ENCODE data around the gene DOCK1.
"Not testable (repeated sequence)": the region's sequence is repeated elsewhere in the genome, so short reads cannot be mapped to it uniquely, and the experiment has no call there.

DOCK1 gene

GRCh38 chr10:126904818-126905701, at the start of gene DOCK1:
TSS of gene DOCK1 (plus strand) at chr10:126905428. CDS start at chr10:126905518, 90 bp downstream.
- no peak for DNase-seq

- no peak for DNase-seq
These were observed 47.9 kb upstream of the DOCK1 start for GRCh38 chr10:126857178-126857806.

GRCh38 chr10:126867567-126868365, 37.5 kb upstream of the DOCK1 start:
- no peak for DNase-seq

GRCh38 chr10:126868371-126868770, 36.9 kb upstream of the DOCK1 start:
- DNase-seq = no peak

GRCh38 chr10:126872135-126872534, 33.1 kb upstream of the DOCK1 start:
- no peak for DNase-seq

GRCh38 chr10:126872768-126873167, 32.5 kb upstream of the DOCK1 start:
- no peak for DNase-seq

- no peak for DNase-seq
These were observed 28.8 kb upstream of the DOCK1 start for GRCh38 chr10:126876456-126876855.

GRCh38 chr10:126877390-126877789, 27.8 kb upstream of the DOCK1 start:
- DNase-seq = no peak

- DNase-seq = no peak
These were observed 26.6 kb upstream of the DOCK1 start for GRCh38 chr10:126878594-126878993.

- DNase-seq = no peak
These were observed 24.3 kb upstream of the DOCK1 start for GRCh38 chr10:126880926-126881325.

- DNase-seq = not testable (repeated sequence)
These were observed 23.2 kb upstream of the DOCK1 start for GRCh38 chr10:126882055-126882454.

- not testable (repeated sequence) for DNase-seq
These were observed 16.8 kb upstream of the DOCK1 start for GRCh38 chr10:126888436-126888835.

GRCh38 chr10:126889421-126889820, 15.8 kb upstream of the DOCK1 start:
- DNase-seq = no peak

GRCh38 chr10:126890797-126891196, 14.4 kb upstream of the DOCK1 start:
- not testable (repeated sequence) for DNase-seq

GRCh38 chr10:126892226-126893175, 12.7 kb upstream of the DOCK1 start:
- no peak for DNase-seq

GRCh38 chr10:126893206-126893605, 12.0 kb upstream of the DOCK1 start:
- no peak for DNase-seq

GRCh38 chr10:126893841-126894240, 11.4 kb upstream of the DOCK1 start:
- no peak for DNase-seq

- no peak for DNase-seq
These were observed 9.9 kb upstream of the DOCK1 start for GRCh38 chr10:126895214-126895781.

GRCh38 chr10:126898460-126898859, 6.8 kb upstream of the DOCK1 start:
- DNase-seq = no peak

- DNase-seq = not testable (repeated sequence)
These were observed 5.7 kb upstream of the DOCK1 start for GRCh38 chr10:126899529-126899928.

GRCh38 chr10:126902157-126902556, 3.1 kb upstream of the DOCK1 start:
- DNase-seq = no peak

Data from CD4-positive, alpha-beta T cell treated with Interleukin-4 for 1 hour (primary cell).